Stomach (tissue), 9 donors: Measurements from ENCODE around the gene PLCB4. TPM values are rescaled to one million over a fixed set of nuclear protein-coding genes. Genes with fewer than 3 reads are reported as not detected.

Source experiments
- DNase-seq, 2 donors: peaks; one replicate each; pipeline versions ENCODE4 v3.0.0 to v3.0.0-alpha.2; 2013 to 2019
- H3K27ac ChIP-seq, 5 donors: fragments of 200-600 bp in 4 of 5; sonication (generic) in 4 of 5; one replicate each; pipeline ENCODE4 v1.5.1; 2013 to 2019; ENCODE audit warnings: mild to moderate bottlenecking in 1 of 5, moderate library complexity in 1 of 5
- H3K27me3 ChIP-seq, 3 donors: fragments of 200-600 bp; sonication (generic); one replicate each; pipeline ENCODE4 v1.5.1; 2017 to 2019; ENCODE audit warnings: mixed run types in 1 of 3
- H3K36me3 ChIP-seq, 4 donors: fragments of 200-600 bp; sonication (generic); 1 replicate in 3 of 4; 2 replicates in 1 of 4; pipeline ENCODE4 v1.5.1; 2016 to 2019
- H3K4me1 ChIP-seq, 4 donors: fragments of 200-600 bp; sonication (generic); one replicate each; pipeline ENCODE4 v1.5.1; 2016 to 2019
- H3K4me3 ChIP-seq, 4 donors: fragments of 200-600 bp; sonication (generic) in 3 of 4; one replicate each; pipeline ENCODE4 v1.5.1; 2016 to 2019; ENCODE audit warnings: mild to moderate bottlenecking in 1 of 4
- H3K9me3 ChIP-seq, 4 donors: fragments of 200-600 bp; sonication (generic); one replicate each; pipeline ENCODE4 v1.5.1; 2016 to 2019
- CTCF ChIP-seq, 7 experiments: fragments of 450-650 bp in 4 of 7; fragments of 200-600 bp in 3 of 7; sonication (generic) in 3 of 7; IDR thresholded peaks; one replicate each; pipeline ENCODE4 v1.5.1; 2016 to 2019; ENCODE audit warnings: antibody characterized with exemption in 7 of 7, control low read depth in 2 of 7, mild to moderate bottlenecking in 1 of 7
- EP300 ChIP-seq: sonication (generic); formaldehyde crosslinking; IDR thresholded peaks from one replicate; pipeline ENCODE4 v1.6.1; 2017; ENCODE audit warnings: antibody characterized with exemption
- POLR2A ChIP-seq, 4 donors: fragments of 450-650 bp; IDR thresholded peaks; one replicate each; pipeline ENCODE4 v1.6.1; 2016; ENCODE audit warnings: antibody characterized with exemption in 4 of 4, control low read depth in 2 of 4, mild to moderate bottlenecking in 1 of 4, moderate library complexity in 1 of 4
- POLR2AphosphoS5 ChIP-seq, 3 donors: sonication (generic); formaldehyde crosslinking; IDR thresholded peaks; one replicate each; pipeline ENCODE4 v1.6.1; 2016; ENCODE audit warnings: antibody characterized with exemption in 3 of 3
- WGBS, 5 donors: extraction: QIAGEN DNeasy Blood & Tissue Kit in 3 of 5; methylation state at CpG; one replicate each; pipeline versions ENCODE4 v1.1.5 to v1.1.7; 2013 to 2018; 5-methylcytosine and 5-hydroxymethylcytosine counted together
- intact Hi-C: fragments of 100-400 bp; cut with DNase I; formaldehyde crosslinking; loops from one replicate; pipeline ENCODE4 v1.15.1; 2023; ENCODE audit warnings: low total_unique reads
- polyA plus RNA-seq, 3 donors: library from polyadenylated mRNA; stranded (reverse); fragments of 200-250 nt; gene quantifications; one replicate each; pipeline ENCODE4 v1.2.3, GENCODE V29; 2013
- total RNA-seq, 5 donors: library from RNA; depleted of rRNA; stranded (reverse); fragments of >200 nt; gene quantifications; one replicate each; pipeline versions ENCODE4 v1.1.0 to v1.2.3, GENCODE V29; 2014 to 2016
- donor health status: healthy with polysubstance abuse.
- donor health status: Bipolar disorder and iron deficiency.
- donor health status: healthy.

The PLCB4 gene
- total and polyA plus RNA-seq, 8 donors, result 5.3 to 29.4 (median 22.3) TPM

DNA sequence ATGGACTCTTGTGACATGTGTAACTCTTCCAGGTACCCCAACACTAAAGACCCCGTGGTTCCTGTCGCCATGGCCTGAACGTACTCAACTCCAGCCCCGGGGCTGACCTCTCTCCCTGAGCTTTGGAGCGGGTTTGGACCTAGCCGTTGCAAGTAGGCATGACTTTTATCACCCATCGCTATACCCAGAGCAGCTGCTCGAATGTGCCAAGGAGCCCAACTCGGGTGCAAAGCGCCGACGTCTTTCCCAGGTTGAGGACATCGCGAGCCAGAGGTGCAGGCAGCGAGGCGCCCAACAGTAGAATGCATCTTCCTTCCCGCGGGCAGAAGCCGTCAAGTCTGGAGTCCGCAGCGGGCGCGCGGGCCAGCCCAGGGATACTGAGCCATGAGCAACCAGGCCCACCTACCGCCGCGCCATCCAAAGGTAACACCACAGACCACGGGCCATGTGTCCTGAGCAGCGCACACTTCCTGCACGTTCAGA, 439.9 kb downstream of the PLCB4 start:
- no peak for DNase-seq
- H3K27me3 ChIP-seq, result peaks cover 4 to 81% (median 39%) of the 10 kb centered on the region in 3 donors

DNA sequence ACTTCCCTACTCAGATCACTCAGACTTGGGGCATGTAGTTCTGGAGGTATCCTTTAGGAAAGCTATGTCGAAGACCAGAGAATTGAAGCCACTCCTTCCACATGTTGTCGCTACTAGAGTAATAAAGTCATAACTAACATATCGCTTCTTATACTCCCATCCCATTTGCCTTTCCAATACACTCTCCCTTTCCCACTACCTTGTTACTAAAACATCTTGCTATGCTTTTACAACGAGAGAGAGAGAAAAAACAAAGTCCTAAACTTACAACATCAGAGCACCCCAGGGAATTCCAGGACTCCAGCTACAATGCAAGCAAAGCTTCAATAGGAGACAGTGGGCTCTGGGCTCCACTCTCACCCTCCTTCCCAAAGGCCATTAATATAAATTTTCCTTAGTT, 440.4 kb downstream of the PLCB4 start:
- intact Hi-C loops, result no loop called here
- DNase-seq, result no peak
- no peaks in the 10 kb centered on the region for H3K9me3 ChIP-seq
- WGBS, 5 donors, result 26 to 41% (median 32%) methylated on average over 4 of the region's 4 CpGs
- H3K36me3 ChIP-seq, result no peaks in the 10 kb centered on the region
- TF ChIP-seq EP300 (no peak), POLR2AphosphoS5 (IDR thresholded peaks at IDR 0.05) (no peak), CTCF (IDR thresholded peaks at IDR 0.05) (no peak), POLR2A (IDR thresholded peaks at IDR 0.05) (no peak)
- peaks cover 4 to 86% (median 39%) of the 10 kb centered on the region in 3 donors for H3K27me3 ChIP-seq
- peaks cover 0 to 32% (median 21%) of the 10 kb centered on the region in 4 donors for H3K4me1 ChIP-seq
- no peak overlapping the region for H3K4me3 ChIP-seq
- H3K27ac ChIP-seq, result no peak overlapping the region

More for the DNA sequence above, 439.9 kb downstream of the PLCB4 start:
- intact Hi-C loops, result no loop called here
- no peak for TF ChIP-seq CTCF (IDR thresholded peaks at IDR 0.05)
- TF ChIP-seq EP300, result no peak
- no peak for TF ChIP-seq POLR2AphosphoS5 (IDR thresholded peaks at IDR 0.05)
- no peak for TF ChIP-seq POLR2A (IDR thresholded peaks at IDR 0.05)
- no peaks in the 10 kb centered on the region for H3K36me3 ChIP-seq
- 6 to 13% (median 7%) methylated on average over 10 to 30 of the region's 30 CpGs for WGBS, 5 donors
- H3K9me3 ChIP-seq, result no peaks in the 10 kb centered on the region
- no peak overlapping the region for H3K4me3 ChIP-seq
- H3K4me1 ChIP-seq, result peaks cover 0 to 31% (median 20%) of the 10 kb centered on the region in 4 donors
- no peak overlapping the region for H3K27ac ChIP-seq

DNA sequence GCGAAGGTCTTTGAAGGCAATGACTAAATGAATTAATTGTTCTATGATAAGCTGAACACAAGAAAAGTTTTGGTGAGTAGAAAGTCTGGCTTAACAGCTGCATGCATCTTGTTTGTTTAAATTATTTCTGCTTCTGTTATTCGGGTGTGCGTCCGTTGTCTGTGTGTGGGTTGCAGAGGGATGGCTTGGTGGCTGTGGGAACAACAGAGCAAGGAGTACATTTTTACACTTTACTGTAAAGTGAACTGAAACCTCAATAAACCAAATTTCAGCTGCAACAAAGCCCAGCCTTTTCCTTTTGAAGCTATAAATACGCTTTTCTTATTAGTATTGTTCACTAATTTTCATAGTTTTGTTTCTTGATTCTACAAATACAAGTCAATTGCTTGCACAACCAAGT, 442.0 kb downstream of the PLCB4 start:
- no peaks in the 10 kb centered on the region for H3K36me3 ChIP-seq
- no peak for DNase-seq
- H3K4me1 ChIP-seq, result peaks cover 9 to 48% (median 34%) of the 10 kb centered on the region in 4 donors
- peaks cover 4 to 89% (median 55%) of the 10 kb centered on the region in 3 donors for H3K27me3 ChIP-seq
- H3K27ac ChIP-seq, result no peak overlapping the region
- H3K9me3 ChIP-seq, result no peaks in the 10 kb centered on the region
- no peak overlapping the region for H3K4me3 ChIP-seq
- TF ChIP-seq EP300 (no peak), POLR2A (IDR thresholded peaks at IDR 0.05) (no peak), POLR2AphosphoS5 (IDR thresholded peaks at IDR 0.05) (no peak), CTCF (IDR thresholded peaks at IDR 0.05) (no peak)
- intact Hi-C loops, result no loop called here
- 59 to 76% (median 72%) methylated on average over 5 of the region's 5 CpGs for WGBS, 5 donors

GRCh38 chr20:9514072-9514460, 445.2 kb downstream of the PLCB4 start:
- H3K27me3 ChIP-seq, result peaks cover 0 to 88% (median 34%) of the 10 kb centered on the region in 3 donors
- H3K36me3 ChIP-seq, result no peaks in the 10 kb centered on the region
- H3K4me3 ChIP-seq, result peak overlapping the region in 1 of 4 donors; percentile 32
- 3 to 7% (median 6%) methylated on average over 9 of the region's 9 CpGs for WGBS, 5 donors
- no peaks in the 10 kb centered on the region for H3K9me3 ChIP-seq
- H3K4me1 ChIP-seq, result peaks cover 14 to 26% (median 21%) of the 10 kb centered on the region in 4 donors
- intact Hi-C loops, result no loop called here
- no peak for TF ChIP-seq EP300
- no peak for TF ChIP-seq CTCF (IDR thresholded peaks at IDR 0.05)
- no peak for TF ChIP-seq POLR2A (IDR thresholded peaks at IDR 0.05)
- TF ChIP-seq POLR2AphosphoS5 (IDR thresholded peaks at IDR 0.05), result no peak
- DNase-seq, result no peak
- H3K27ac ChIP-seq, result no peak overlapping the region
